Mesangial cell (primary cell): ENCODE data around the gene HSF4. TPM values are rescaled to one million over a fixed set of nuclear protein-coding genes. Genes with fewer than 3 reads are reported as not detected.

ENCODE experiments used
- total RNA-seq: library from RNA; depleted of rRNA; stranded (reverse); fragments of >200 nt; gene quantifications from 2 replicates; pipeline ENCODE4 v1.2.3, GENCODE V29; 2015

HSF4 gene
- 0.65 and 10.3 TPM in 2 replicates for total RNA-seq

GRCh38 chr16:67164599-67165061 lies at the start of gene HSF4:
Gene HSF4, plus strand, starts transcription at chr16:67164745. Its CDS starts 67 bp downstream, at chr16:67164812.

GRCh38 chr16:67150833-67151396 lies 13.6 kb upstream of the HSF4 start, which contains the start of gene B3GNT9:
Gene B3GNT9, minus strand, starts transcription at chr16:67150998. Its CDS starts 513 bp downstream, at chr16:67150485.

DNA sequence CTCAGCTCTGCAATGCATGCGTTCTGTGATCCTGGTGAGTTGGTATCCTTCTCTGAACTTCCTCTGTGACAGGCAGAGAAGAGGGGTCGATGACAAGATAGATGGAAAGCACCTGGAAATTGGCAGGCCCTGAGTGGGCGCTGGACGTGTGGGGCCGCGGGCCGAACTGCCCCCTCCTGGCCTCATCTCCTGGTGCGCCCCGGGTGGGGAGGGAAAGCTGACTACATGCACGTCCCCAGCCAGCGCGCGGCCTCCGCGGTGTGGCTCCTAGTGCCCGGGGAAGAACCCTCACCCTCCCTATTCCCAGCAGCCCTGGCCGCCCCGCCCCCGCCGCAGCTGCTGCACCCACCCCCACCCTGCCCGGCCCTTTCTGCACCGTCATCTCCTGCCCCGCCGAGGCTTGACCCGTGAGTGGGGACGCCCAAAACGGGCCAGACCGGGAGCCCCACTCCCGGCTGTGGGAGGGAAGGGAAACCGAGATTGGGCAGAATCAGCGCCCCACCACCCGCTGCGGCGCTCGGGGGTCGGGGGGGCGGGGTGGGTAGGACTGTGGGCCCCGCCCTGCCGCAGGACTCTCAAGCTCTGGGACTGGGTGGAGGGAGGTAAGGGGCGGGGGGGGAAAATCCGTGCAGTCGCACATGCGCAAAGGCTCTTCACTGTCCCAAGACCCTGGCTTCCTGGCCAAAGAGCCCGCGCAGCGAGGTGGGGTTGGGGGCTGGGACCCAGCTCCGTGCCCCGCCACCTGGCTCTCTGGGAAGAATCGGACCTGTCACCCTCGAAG lies 5.8 kb downstream of the HSF4 start, which contains the start of gene NOL3:
TSS of gene NOL3 (plus strand) at position 371 of the 781 bp plus-strand sequence.

GRCh38 chr16:67183627-67184452 lies 19.3 kb downstream of the HSF4 start, which contains the start of gene MATCAP1:
Gene MATCAP1, minus strand, starts transcription at chr16:67183963. Its CDS starts 3,353 bp downstream, at chr16:67180610.

GRCh38 chr16:67190041-67190440 lies 25.5 kb downstream of the HSF4 start, which contains the start of gene EXOC3L1:
Gene EXOC3L1, minus strand, starts transcription at chr16:67190136. Its CDS starts 460 bp downstream, at chr16:67189676.

GRCh38 chr16:67191995-67192681 lies 27.6 kb downstream of the HSF4 start, which contains the start of gene E2F4:
Gene E2F4, plus strand, starts transcription at chr16:67192155. Its CDS starts 73 bp downstream, at chr16:67192228.

GRCh38 chr16:67199011-67199807 lies 34.7 kb downstream of the HSF4 start, which contains the start of gene ELMO3:
Gene ELMO3, plus strand, starts transcription at chr16:67199131. Its CDS starts 196 bp downstream, at chr16:67199327.

Other genes starting within 250 kb of the HSF4 start
- 0.49 and 71.2 TPM in 2 replicates for gene CDH16, start 245.9 kb upstream of the HSF4 start, total RNA-seq
- 23.1 and 59.2 TPM in 2 replicates for gene RRAD, start 239.2 kb upstream of the HSF4 start, total RNA-seq
- gene CIAO2B, start 230.3 kb upstream of the HSF4 start, total RNA-seq = 136 and 158 TPM in 2 replicates
- gene CES2, start 229.2 kb upstream of the HSF4 start, total RNA-seq = 17.1 and 54.3 TPM in 2 replicates
- gene CES3, start 203.5 kb upstream of the HSF4 start, total RNA-seq = under 0.01 and 0.38 TPM in 2 replicates
- gene CES4A, start 176.2 kb upstream of the HSF4 start, total RNA-seq = 0.98 and 2.4 TPM in 2 replicates
- 27.5 and 70.4 TPM in 2 replicates for gene CBFB, start 135.6 kb upstream of the HSF4 start, total RNA-seq
- gene PHAF1, start 54.8 kb upstream of the HSF4 start, total RNA-seq = 12.4 and 17.3 TPM in 2 replicates
- 5.7 and 13.3 TPM in 2 replicates for gene B3GNT9, start 13.7 kb upstream of the HSF4 start, total RNA-seq
- 14.7 and 21.8 TPM in 2 replicates for gene TRADD, start 4.8 kb upstream of the HSF4 start, total RNA-seq
- gene FBXL8, start 4.8 kb upstream of the HSF4 start, total RNA-seq = 5.7 and 18.8 TPM in 2 replicates
- 27.7 and 30.3 TPM in 2 replicates for gene NOL3, start 5.8 kb downstream of the HSF4 start, total RNA-seq
- gene MATCAP1, start 19.2 kb downstream of the HSF4 start, total RNA-seq = 6.2 and 16.0 TPM in 2 replicates
- gene EXOC3L1, start 25.4 kb downstream of the HSF4 start, total RNA-seq = 0.13 TPM in 1 of 2 replicates, not detected in the other
- gene E2F4, start 27.4 kb downstream of the HSF4 start, total RNA-seq = 75.2 and 102 TPM in 2 replicates
- 0.49 and 2.3 TPM in 2 replicates for gene ELMO3, start 34.4 kb downstream of the HSF4 start, total RNA-seq
- gene TMEM208, start 62.4 kb downstream of the HSF4 start, total RNA-seq = 44.3 and 45.6 TPM in 2 replicates
- 22.2 and 29.8 TPM in 2 replicates for gene FHOD1, start 82.7 kb downstream of the HSF4 start, total RNA-seq
- 0.33 and 0.51 TPM in 2 replicates for gene SLC9A5, start 84.2 kb downstream of the HSF4 start, total RNA-seq
- gene PLEKHG4, start 114.8 kb downstream of the HSF4 start, total RNA-seq = 8.8 and 16.4 TPM in 2 replicates
- gene KCTD19, start 162.0 kb downstream of the HSF4 start, total RNA-seq = 0.16 and 0.38 TPM in 2 replicates
- gene LRRC36, start 162.1 kb downstream of the HSF4 start, total RNA-seq = 0.16 TPM in 1 of 2 replicates, not detected in the other
- 2.0 and 2.9 TPM in 2 replicates for gene TPPP3, start 228.8 kb downstream of the HSF4 start, total RNA-seq